HL-60 (cell line): ENCODE data around the gene SRD5A3.

ENCODE experiments used
- DNase-seq, 2 experiments: peaks; one replicate each; pipeline ENCODE4 v3.0.0-alpha.2; 2010 to 2020; ENCODE audit warnings: low read depth in 1 of 2, low spot score in 1 of 2
- H3K27ac ChIP-seq: fragments of 250-450 bp; sonication (Bioruptor Pico); replicated peaks from 2 replicates; pipeline ENCODE4 v1.5.1; 2020; ENCODE audit warnings: mild to moderate bottlenecking, moderate library complexity
- H3K27me3 ChIP-seq: fragments of 250-450 bp; sonication (Bioruptor Pico); 2 replicates; pipeline ENCODE4 v1.5.1; 2021; ENCODE audit warnings: mild to moderate bottlenecking, moderate library complexity; ENCODE audit not compliant: insufficient read depth, poor library complexity, severe bottlenecking
- H3K4me3 ChIP-seq: replicated peaks from 2 replicates; pipeline ENCODE4 v1.5.1; 2011; ENCODE audit warnings: mild to moderate bottlenecking, control low read depth, low read length; ENCODE audit not compliant: insufficient read depth
- CTCF ChIP-seq: IDR thresholded peaks from one replicate; pipeline ENCODE4 v1.5.1; 2011; ENCODE audit warnings: low read length, control low read depth, inconsistent platforms; ENCODE audit not compliant: insufficient read depth
- GABPA ChIP-seq: IDR thresholded peaks from 2 replicates; pipeline ENCODE4 v1.6.1; 2012; ENCODE audit warnings: low read depth
- POLR2AphosphoS5 ChIP-seq: IDR thresholded peaks from 2 replicates; pipeline ENCODE4 v1.6.1; 2012; ENCODE audit warnings: low read depth
- REST ChIP-seq: IDR thresholded peaks from 2 replicates; pipeline ENCODE4 v1.6.1; 2012; ENCODE audit warnings: low read depth; ENCODE audit not compliant: insufficient replicate concordance
- SPI1 ChIP-seq: IDR thresholded peaks from 2 replicates; pipeline ENCODE4 v1.6.1; 2012; ENCODE audit warnings: low read depth, mild to moderate bottlenecking, borderline replicate concordance

The SRD5A3 gene

GRCh38 chr4:55355555-55355954 lies 9.5 kb downstream of the SRD5A3 start:
- Histone ChIP-seq H3K4me3 (no peak overlapping the region), H3K27ac (no peak overlapping the region), H3K27me3 (no peaks in the 10 kb centered on the region)
- no peak for TF ChIP-seq POLR2AphosphoS5
- DNase-seq = no peak

- Histone ChIP-seq H3K27me3 (no peaks in the 10 kb centered on the region), H3K4me3 (no peak overlapping the region), H3K27ac (no peak overlapping the region)
- no peak for DNase-seq
- TF ChIP-seq POLR2AphosphoS5 (no peak), GABPA (no peak), SPI1 (no peak), CTCF (no peak), REST (no peak)
Observed at GRCh38 chr4:55356991-55357461, 11.0 kb downstream of the SRD5A3 start.

GRCh38 chr4:55358246-55358645 lies 12.2 kb downstream of the SRD5A3 start:
- Histone ChIP-seq H3K4me3 (no peak overlapping the region), H3K27me3 (no peaks in the 10 kb centered on the region), H3K27ac (no peak overlapping the region)
- no peak for TF ChIP-seq CTCF
- no peak for TF ChIP-seq REST
- TF ChIP-seq SPI1 = no peak
- TF ChIP-seq GABPA = no peak
- no peak for TF ChIP-seq POLR2AphosphoS5
- DNase-seq = no peak

- Histone ChIP-seq H3K27me3 (no peaks in the 10 kb centered on the region), H3K27ac (no peak overlapping the region), H3K4me3 (no peak overlapping the region)
- no peak for TF ChIP-seq POLR2AphosphoS5
- no peak for TF ChIP-seq SPI1
- no peak for TF ChIP-seq REST
- no peak for TF ChIP-seq GABPA
- TF ChIP-seq CTCF = no peak
- DNase-seq = peak; percentile 31 to 54
Observed at GRCh38 chr4:55358668-55359067, 12.6 kb downstream of the SRD5A3 start.
